A673 (cell line): Measurements from ENCODE around the gene LRSAM1. TPM values are rescaled to one million over a fixed set of nuclear protein-coding genes. Genes with fewer than 3 reads are reported as not detected.

Experiments
- BruUV-seq: library from RNA; stranded (reverse); fragments of 400-500 nt; replicated peaks from 2 replicates; lab custom pipeline; 2021; lab: Mats Ljungman, UMichigan
- CTCF ChIA-PET: fragments of 300-600 bp; sonication (Branson Sonifier 250); formaldehyde crosslinking; loops from one replicate; lab custom pipeline; 2022; ENCODE audit warnings: antibody characterized with exemption; lab: Charles Lee
- POLR2A ChIA-PET: fragments of 300-600 bp; sonication (Branson Sonifier 250); formaldehyde crosslinking; loops from one replicate; lab custom pipeline; 2022; ENCODE audit warnings: antibody characterized with exemption; ENCODE audit not compliant: low non-redundant PET; lab: Charles Lee
- DNase-seq: peaks from one replicate; pipeline ENCODE4 v3.0.0-alpha.2; 2015; ENCODE audit warnings: low spot score
- H3K27ac ChIP-seq: fragments of 200-600 bp; sonication (generic); 2 replicates; pipeline ENCODE4 v1.5.1; 2016; ENCODE audit warnings: mixed run types, low read depth, mild to moderate bottlenecking, mixed read lengths, antibody characterized with exemption, low read length; ENCODE audit not compliant: poor library complexity, severe bottlenecking
- H3K27me3 ChIP-seq: fragments of 200-600 bp; sonication (generic); replicated peaks from 2 replicates; pipeline ENCODE4 v1.6.1; 2017; ENCODE audit warnings: mixed run types, low read depth, mild to moderate bottlenecking, mixed read lengths, antibody characterized with exemption, low read length; ENCODE audit not compliant: insufficient read depth, poor library complexity
- H3K36me3 ChIP-seq: fragments of 200-600 bp; sonication (generic); 2 replicates; pipeline ENCODE4 v1.6.1; 2016; ENCODE audit warnings: mixed run types, mild to moderate bottlenecking, mixed read lengths, antibody characterized with exemption, low read length; ENCODE audit not compliant: insufficient read depth, poor library complexity, severe bottlenecking
- H3K4me1 ChIP-seq: fragments of 200-600 bp; sonication (generic); 2 replicates; pipeline ENCODE4 v1.6.1; 2017; ENCODE audit warnings: mixed run types, mild to moderate bottlenecking, mixed read lengths, antibody characterized with exemption, low read length; ENCODE audit not compliant: insufficient read depth, poor library complexity, severe bottlenecking
- H3K4me3 ChIP-seq: fragments of 200-600 bp; sonication (generic); 2 replicates; pipeline ENCODE4 v1.5.1; 2016; ENCODE audit warnings: low read depth, mixed run types, mild to moderate bottlenecking, mixed read lengths, low read length; ENCODE audit not compliant: poor library complexity, severe bottlenecking
- H3K9me3 ChIP-seq: fragments of 200-600 bp; sonication (generic); 2 replicates; pipeline ENCODE4 v1.6.1; 2016; ENCODE audit warnings: mixed run types, low read depth, mild to moderate bottlenecking, mixed read lengths, antibody characterized with exemption, low read length; ENCODE audit not compliant: poor library complexity, severe bottlenecking
- EZH2 ChIP-seq: fragments of 200-600 bp; sonication (generic); IDR thresholded peaks from 2 replicates; pipeline ENCODE4 v1.6.1; 2017; ENCODE audit warnings: borderline replicate concordance, low read depth, mild to moderate bottlenecking, mixed read lengths, antibody characterized with exemption, low read length; ENCODE audit not compliant: poor library complexity, severe bottlenecking
- intact Hi-C: fragments of 100-400 bp; cut with micrococcal nuclease; formaldehyde crosslinking; loops from one replicate; pipeline ENCODE4 v1.10.0; 2022; ENCODE audit not compliant: unreplicated experiment
- total RNA-seq: library from RNA; stranded (reverse); gene quantifications from 2 replicates; pipeline ENCODE4 v1.2.3, GENCODE V29; 2021
- TF ChIP-seq, protein P1 (sequence below): fragments of 300-800, 200-600 bp; sonication (generic); conservative IDR thresholded peaks from 2 replicates; pipeline ENCODE4 v1.5.1; 2017; ENCODE audit warnings: low read depth, mild to moderate bottlenecking, antibody characterized with exemption, low read length, moderate library complexity, mixed read lengths

Gene LRSAM1
- total RNA-seq, 1 experiment from 2014 or later, result 15.8 TPM

DNA sequence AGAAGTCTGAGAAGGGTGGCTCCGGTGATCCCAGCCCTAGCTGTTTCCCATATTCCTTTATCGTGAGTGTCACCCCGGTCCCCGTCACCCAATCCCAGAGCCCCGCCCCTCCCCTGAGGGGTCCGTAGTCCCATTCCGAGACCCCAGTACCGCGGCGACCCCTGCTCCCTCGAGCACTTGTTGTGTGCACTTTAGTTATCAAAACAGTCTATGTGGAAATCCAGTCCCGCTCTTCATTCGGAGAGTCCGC, 223 bp downstream of the LRSAM1 start:
- Histone ChIP-seq H3K27me3 (no peaks in the 10 kb centered on the region), H3K9me3 (no peaks in the 10 kb centered on the region), H3K36me3 (peaks cover 51% of the 10 kb centered on the region), H3K4me1 (peaks cover 14% of the 10 kb centered on the region), H3K4me3 (peak overlapping the region; percentile 84), H3K27ac (peak overlapping the region; percentile 96)
- ChIA-PET CTCF (no interaction called here), POLR2A (interaction anchor here (0.5 kb wide), 1 partner anchor 133 kb away, joined by 4 read pairs; no protein-coding TSS in a partner anchor)
- TF ChIP-seq, protein P1, sequence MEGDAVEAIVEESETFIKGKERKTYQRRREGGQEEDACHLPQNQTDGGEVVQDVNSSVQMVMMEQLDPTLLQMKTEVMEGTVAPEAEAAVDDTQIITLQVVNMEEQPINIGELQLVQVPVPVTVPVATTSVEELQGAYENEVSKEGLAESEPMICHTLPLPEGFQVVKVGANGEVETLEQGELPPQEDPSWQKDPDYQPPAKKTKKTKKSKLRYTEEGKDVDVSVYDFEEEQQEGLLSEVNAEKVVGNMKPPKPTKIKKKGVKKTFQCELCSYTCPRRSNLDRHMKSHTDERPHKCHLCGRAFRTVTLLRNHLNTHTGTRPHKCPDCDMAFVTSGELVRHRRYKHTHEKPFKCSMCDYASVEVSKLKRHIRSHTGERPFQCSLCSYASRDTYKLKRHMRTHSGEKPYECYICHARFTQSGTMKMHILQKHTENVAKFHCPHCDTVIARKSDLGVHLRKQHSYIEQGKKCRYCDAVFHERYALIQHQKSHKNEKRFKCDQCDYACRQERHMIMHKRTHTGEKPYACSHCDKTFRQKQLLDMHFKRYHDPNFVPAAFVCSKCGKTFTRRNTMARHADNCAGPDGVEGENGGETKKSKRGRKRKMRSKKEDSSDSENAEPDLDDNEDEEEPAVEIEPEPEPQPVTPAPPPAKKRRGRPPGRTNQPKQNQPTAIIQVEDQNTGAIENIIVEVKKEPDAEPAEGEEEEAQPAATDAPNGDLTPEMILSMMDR, result no peak
- no peak for TF ChIP-seq EZH2
- intact Hi-C loops, result no loop called here
- no TSS peak for BruUV-seq
- DNase-seq, result no peak

DNA sequence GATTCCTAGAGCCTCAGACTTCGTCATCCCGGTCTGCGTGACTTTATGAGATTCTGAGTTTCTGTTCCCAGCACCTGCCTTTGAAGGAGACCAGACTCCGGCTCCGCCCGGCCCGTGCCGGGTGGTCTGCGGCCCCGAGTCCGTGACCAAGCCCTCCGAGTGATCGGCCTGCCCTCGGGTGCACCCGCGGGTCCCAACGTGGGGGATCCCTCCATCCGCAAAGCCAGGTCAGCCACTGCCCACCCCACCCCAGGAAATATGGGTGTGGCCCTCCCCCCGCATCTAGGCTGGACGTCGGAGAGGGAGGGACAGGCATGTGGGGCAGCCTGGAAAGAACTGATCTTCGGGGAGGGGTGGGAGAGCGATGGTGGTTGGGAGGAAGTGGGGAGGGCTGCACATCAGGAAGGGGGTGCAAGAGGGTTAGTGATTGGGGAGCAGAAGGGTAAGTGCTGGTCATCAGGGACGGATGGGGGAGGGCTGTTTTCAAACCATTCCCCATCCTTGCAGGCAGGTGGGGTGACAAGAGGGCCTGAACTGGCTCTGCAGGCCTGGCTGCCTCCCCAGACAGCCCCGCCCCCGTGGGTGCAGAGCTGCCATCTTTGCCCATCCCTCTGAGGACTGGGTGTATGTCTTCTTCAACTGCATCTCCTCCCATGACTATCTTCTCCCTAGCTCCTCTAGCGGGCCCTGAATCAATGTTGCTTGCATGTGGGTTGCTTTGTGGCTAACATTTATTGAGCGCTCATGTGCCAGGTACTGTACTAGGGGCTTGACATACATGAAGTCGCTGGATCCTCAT, 747 bp downstream of the LRSAM1 start:
- H3K9me3 ChIP-seq, result no peaks in the 10 kb centered on the region
- ChIA-PET CTCF (interaction anchor here (0.6 kb wide), 1 partner anchor 8 kb away, joined by 5 read pairs; no protein-coding TSS in a partner anchor), POLR2A (interaction anchor here (0.5 to 0.6 kb wide), 2 partner anchors 132 to 227 kb away, joined by 4 to 16 read pairs; no protein-coding TSS in a partner anchor)
- TF ChIP-seq, protein P1, result no peak
- no peak for TF ChIP-seq EZH2
- H3K27ac ChIP-seq, result peak overlapping the region; percentile 96
- peak; percentile 67 for DNase-seq
- intact Hi-C loops, result no loop called here
- H3K4me3 ChIP-seq, result peak overlapping the region; percentile 84
- BruUV-seq, result TSS peak; percentile 39
- H3K27me3 ChIP-seq, result no peaks in the 10 kb centered on the region
- peaks cover 14% of the 10 kb centered on the region for H3K4me1 ChIP-seq
- H3K36me3 ChIP-seq, result peaks cover 46% of the 10 kb centered on the region

DNA sequence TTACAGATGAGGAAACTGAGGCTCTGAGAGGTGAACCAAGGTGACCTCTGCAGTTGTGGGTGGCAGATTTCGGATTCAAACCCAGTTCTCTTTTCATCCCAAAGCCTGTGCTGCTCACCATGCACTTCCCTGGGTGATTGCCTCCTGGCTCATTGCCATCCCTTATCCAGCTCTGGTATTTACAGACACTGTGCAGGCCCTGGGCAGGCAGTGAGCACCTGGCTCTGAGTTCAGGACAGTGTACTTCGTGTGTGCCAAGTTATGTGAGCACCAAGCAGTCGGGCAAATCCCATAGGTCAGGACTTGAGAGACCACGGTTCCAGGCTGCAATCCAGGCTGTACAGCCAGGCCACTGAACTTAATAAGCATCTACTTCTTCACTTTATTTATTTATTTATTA, 1.4 kb downstream of the LRSAM1 start:
- ChIA-PET POLR2A (no interaction called here), CTCF (no interaction called here)
- Histone ChIP-seq H3K27me3 (no peaks in the 10 kb centered on the region), H3K4me3 (peak overlapping the region; percentile 84), H3K27ac (no peak overlapping the region), H3K36me3 (peaks cover 39% of the 10 kb centered on the region), H3K4me1 (peaks cover 14% of the 10 kb centered on the region), H3K9me3 (no peaks in the 10 kb centered on the region)
- intact Hi-C loops, result no loop called here
- no TSS peak for BruUV-seq
- TF ChIP-seq EZH2, result no peak
- TF ChIP-seq, protein P1, result no peak
- no peak for DNase-seq
